IMR-90 (cell line): ENCODE results near the gene EID3. TPM values are rescaled to one million over a fixed set of nuclear protein-coding genes. Genes with fewer than 3 reads are reported as not detected.

Experiments used
- ATAC-seq: fragments of 200-7000 bp; cut with Tn5 transposase; 2 replicates; pipeline ENCODE4 v1.9.1; 2020; ENCODE audit warnings: low read depth, mild to moderate bottlenecking, moderate library complexity
- BruUV-seq: library from RNA; stranded (reverse); fragments of 400-500 nt; replicated peaks from 2 replicates; lab custom pipeline; 2021; lab: Mats Ljungman, UMichigan
- CTCF ChIA-PET: fragments of 300-600 bp; formaldehyde crosslinking; extraction: SDS; loops from one replicate; lab custom pipeline; 2021; ENCODE audit warnings: antibody characterized with exemption; lab: Yijun Ruan, JAX
- POLR2A ChIA-PET: fragments of 300-600 bp; sonication (Branson Sonifier 250); formaldehyde crosslinking; loops from one replicate; lab custom pipeline; 2022; ENCODE audit warnings: antibody characterized with exemption; ENCODE audit not compliant: unreplicated experiment; lab: Charles Lee
- DNase-seq: peaks from one replicate; pipeline ENCODE4 v3.0.0; 2013
- H2AFZ ChIP-seq: replicated peaks from 2 replicates; pipeline ENCODE3; 2013; ENCODE audit warnings: low read length, mild to moderate bottlenecking; ENCODE audit not compliant: poor library complexity
- H2AK5ac ChIP-seq: 2 replicates; pipeline ENCODE4 v1.6.1; 2013; ENCODE audit warnings: low read depth, low read length, inconsistent platforms
- H2AK9ac ChIP-seq: replicated peaks from 2 replicates; pipeline ENCODE3; 2013; ENCODE audit warnings: mild to moderate bottlenecking, low read depth, low read length, moderate library complexity; ENCODE audit not compliant: poor library complexity
- H2BK120ac ChIP-seq: 2 replicates; pipeline ENCODE4 v1.6.1; 2013; ENCODE audit warnings: low read depth, low read length, inconsistent platforms
- H2BK15ac ChIP-seq: 3 replicates; pipeline ENCODE4 v1.6.1; 2013; ENCODE audit warnings: low read depth, low read length, inconsistent platforms
- H2BK20ac ChIP-seq: 2 replicates; pipeline ENCODE4 v1.6.1; 2013; ENCODE audit warnings: low read depth, mild to moderate bottlenecking, inconsistent platforms, low read length, moderate library complexity
- H2BK5ac ChIP-seq: 2 replicates; pipeline ENCODE4 v1.6.1; 2013; ENCODE audit warnings: mild to moderate bottlenecking, low read depth, low read length, inconsistent platforms; ENCODE audit not compliant: poor library complexity, severe bottlenecking
- H3K14ac ChIP-seq: replicated peaks from 2 replicates; pipeline ENCODE4 v1.6.1; 2013; ENCODE audit warnings: low read depth, low read length, inconsistent platforms
- H3K18ac ChIP-seq: 2 replicates; pipeline ENCODE4 v1.6.1; 2013; ENCODE audit warnings: low read depth, low read length, control low read depth
- H3K23ac ChIP-seq: 2 replicates; pipeline ENCODE4 v1.6.1; 2013; ENCODE audit warnings: low read depth, low read length, inconsistent platforms
- H3K27ac ChIP-seq: 2 replicates; pipeline ENCODE4 v1.5.1; 2013; ENCODE audit warnings: mild to moderate bottlenecking, control low read depth, low read length; ENCODE audit not compliant: insufficient read depth
- H3K27me3 ChIP-seq: 2 replicates; pipeline ENCODE4 v1.6.1; 2013; ENCODE audit warnings: low read length; ENCODE audit not compliant: control insufficient read depth, insufficient read depth
- H3K36me3 ChIP-seq: 2 replicates; pipeline ENCODE4 v1.6.1; 2013; ENCODE audit warnings: low read length, mixed read lengths; ENCODE audit not compliant: control insufficient read depth, insufficient read depth
- H3K4ac ChIP-seq: 2 replicates; pipeline ENCODE4 v1.6.1; 2013; ENCODE audit warnings: low read depth, low read length, inconsistent platforms
- H3K4me1 ChIP-seq: 2 replicates; pipeline ENCODE4 v1.6.1; 2013; ENCODE audit warnings: low read length, mixed read lengths; ENCODE audit not compliant: control insufficient read depth, insufficient read depth
- H3K4me2 ChIP-seq: 2 replicates; pipeline ENCODE4 v1.6.1; 2013; ENCODE audit warnings: low read depth, mild to moderate bottlenecking, control low read depth, low read length, moderate library complexity
- H3K4me3 ChIP-seq: 2 replicates; pipeline ENCODE4 v1.5.1; 2013; ENCODE audit warnings: low read depth, mild to moderate bottlenecking, control low read depth, low read length, moderate library complexity; ENCODE audit not compliant: insufficient read depth
- H3K56ac ChIP-seq: 2 replicates; pipeline ENCODE4 v1.6.1; 2013; ENCODE audit warnings: low read length, inconsistent platforms; ENCODE audit not compliant: insufficient read depth; ENCODE audit errors: extremely low read depth
- H3K79me1 ChIP-seq, 2 experiments: 2 replicates each; pipeline ENCODE4 v1.6.1; 2013; ENCODE audit warnings: low read length in 2 of 2, inconsistent platforms in 1 of 2, low read depth in 1 of 2
- H3K9ac ChIP-seq: 2 replicates; pipeline ENCODE4 v1.6.1; 2013; ENCODE audit warnings: low read depth, low read length, control low read depth
- H3K9me1 ChIP-seq: 2 replicates; pipeline ENCODE4 v1.6.1; 2013; ENCODE audit warnings: low read length, inconsistent platforms; ENCODE audit not compliant: insufficient read depth
- H3K9me3 ChIP-seq: 2 replicates; pipeline ENCODE4 v1.6.1; 2013; ENCODE audit warnings: low read length; ENCODE audit not compliant: control insufficient read depth, insufficient read depth
- H4K20me1 ChIP-seq: 2 replicates; pipeline ENCODE4 v1.6.1; 2013; ENCODE audit warnings: low read length, inconsistent platforms; ENCODE audit not compliant: insufficient read depth
- H4K5ac ChIP-seq: 2 replicates; pipeline ENCODE4 v1.6.1; 2013; ENCODE audit warnings: mild to moderate bottlenecking, low read depth, low read length, control low read depth
- H4K8ac ChIP-seq, 2 experiments: 2 replicates each; pipeline ENCODE4 v1.6.1; 2013; ENCODE audit warnings: low read depth in 2 of 2, low read length in 2 of 2, control low read depth in 1 of 2, inconsistent platforms in 1 of 2
- H4K91ac ChIP-seq: 2 replicates; pipeline ENCODE4 v1.6.1; 2013; ENCODE audit warnings: low read depth, low read length, inconsistent platforms; ENCODE audit not compliant: insufficient read depth
- BHLHE40 ChIP-seq: fragments of 150-350 bp; IDR thresholded peaks from 2 replicates; pipeline ENCODE4 v1.6.1; 2016; ENCODE audit warnings: mild to moderate bottlenecking, low read depth, low read length
- FOS ChIP-seq: fragments of 150-350 bp; IDR thresholded peaks from 2 replicates; pipeline ENCODE4 v1.6.1; 2016; ENCODE audit warnings: low read depth, low read length
- MAZ ChIP-seq: IDR thresholded peaks from 2 replicates; pipeline ENCODE4 v1.6.1; 2012; ENCODE audit warnings: low read depth, mild to moderate bottlenecking, low read length, improper control_type of control experiment, moderate library complexity, borderline replicate concordance
- MXI1 ChIP-seq: IDR thresholded peaks from 2 replicates; pipeline ENCODE4 v1.6.1; 2012; ENCODE audit warnings: low read depth, mild to moderate bottlenecking, low read length, moderate library complexity, borderline replicate concordance
- NFE2L2 ChIP-seq: fragments of 150-350 bp; IDR thresholded peaks from 2 replicates; pipeline ENCODE4 v1.6.1; 2016; ENCODE audit warnings: low read depth, mild to moderate bottlenecking, low read length
- RCOR1 ChIP-seq: IDR thresholded peaks from 2 replicates; pipeline ENCODE4 v1.6.1; 2012; ENCODE audit warnings: mild to moderate bottlenecking, low read length, improper control_type of control experiment; ENCODE audit not compliant: insufficient replicate concordance
- RFX5 ChIP-seq: IDR thresholded peaks from 2 replicates; pipeline ENCODE4 v1.8.0; 2012; ENCODE audit warnings: low read depth, mild to moderate bottlenecking, low read length, moderate library complexity
- USF2 ChIP-seq: fragments of 150-350 bp; IDR thresholded peaks from 2 replicates; pipeline ENCODE4 v1.6.1; 2017; ENCODE audit warnings: mild to moderate bottlenecking, antibody characterized with exemption, low read length, low read depth
- WGBS, 2 experiments: methylation state at CpG; one replicate each; pipeline versions ENCODE4 v1.1.5 to v1.1.7; 2013; ENCODE audit warnings: missing lambda C conversion rate in 2 of 2; ENCODE audit not compliant: insufficient read length in 1 of 2; ENCODE audit errors: extremely low coverage in 2 of 2; 5-methylcytosine and 5-hydroxymethylcytosine counted together
- dilution Hi-C: fragments of 300-500 bp; cut with HindIII; formaldehyde crosslinking; loops from one replicate; pipeline ENCODE4 v1.14.3; 2018; ENCODE audit warnings: low sequenced_read_pairs; ENCODE audit not compliant: unreplicated experiment
- in situ Hi-C: fragments of 300-500 bp; cut with MboI; formaldehyde crosslinking; loops from 3 replicates; pipeline ENCODE4 v1.14.3; 2019; ENCODE audit warnings: low sequenced_read_pairs, inconsistent platforms, mixed read lengths
- intact Hi-C: fragments of 100-400 bp; cut with micrococcal nuclease; formaldehyde crosslinking; loops from 2 replicates; pipeline ENCODE4 v1.10.0; 2022
- polyA plus RNA-seq, 3 experiments: library from polyadenylated mRNA; depleted of rRNA; stranded (reverse); fragments of >200 nt; gene quantifications; 2 replicates each; pipeline ENCODE4 v1.2.3, GENCODE V29; 2012; ENCODE audit warnings: low replicate concordance in 1 of 3
- total RNA-seq: library from RNA; depleted of rRNA; stranded (reverse); fragments of >200 nt; gene quantifications from 2 replicates; pipeline ENCODE4 v1.2.3, GENCODE V29; 2012

The EID3 gene
- total and polyA plus RNA-seq, 2 of the 4 experiments (the other 2 are of a cell fraction), result 2.2 to 4.1 TPM

GRCh38 chr12:104351057-104351983 is 47.8 kb downstream of the EID3 start:
- no peak overlapping the region for H3K18ac ChIP-seq
- no peak overlapping the region for H3K9ac ChIP-seq
- no peak overlapping the region for H4K91ac ChIP-seq
- H2AK9ac ChIP-seq, result no peak overlapping the region
- BruUV-seq, result no TSS peak
- no peak overlapping the region for H3K4me3 ChIP-seq
- peaks cover 10% of the 10 kb centered on the region for H3K4me1 ChIP-seq
- 100% methylated on average over 1 of the region's 4 CpGs; no CpG with 5 or more reads in 1 of the 2 experiments for WGBS, 2 experiments
- DNase-seq (no peak), ATAC-seq (no peak)
- no peak overlapping the region for H3K56ac ChIP-seq
- ChIA-PET CTCF (interaction anchor here (0.6 kb wide), 2 partner anchors 54 to 171 kb away, joined by 4 read pairs; no protein-coding TSS in a partner anchor), POLR2A (interaction anchor here (0.6 kb wide), 1 partner anchor 19 kb away, joined by 4 read pairs; no protein-coding TSS in a partner anchor)
- no peak overlapping the region for H3K4ac ChIP-seq
- TF ChIP-seq RCOR1 (no peak), MXI1 (no peak), USF2 (no peak), FOS (no peak), RFX5 (no peak), BHLHE40 (no peak), NFE2L2 (no peak), MAZ (no peak)
- no peak overlapping the region for H3K23ac ChIP-seq
- no peak overlapping the region for H4K5ac ChIP-seq
- in situ Hi-C loops (no loop called here), intact Hi-C loops (no loop called here), dilution Hi-C loops (no loop called here)
- no peak overlapping the region for H3K27ac ChIP-seq
- peaks cover 35 to 69% of the 10 kb centered on the region in 2 experiments for H3K79me1 ChIP-seq
- H2AK5ac ChIP-seq, result no peak overlapping the region
- H3K27me3 ChIP-seq, result no peaks in the 10 kb centered on the region
- H2BK120ac ChIP-seq, result no peak overlapping the region
- no peak overlapping the region for H2BK20ac ChIP-seq
- H2BK15ac ChIP-seq, result no peak overlapping the region
- peaks cover 77% of the 10 kb centered on the region for H4K20me1 ChIP-seq
- no peak overlapping the region for H3K4me2 ChIP-seq
- no peak overlapping the region for H4K8ac ChIP-seq
- H2BK5ac ChIP-seq, result no peak overlapping the region
- no peak overlapping the region for H3K14ac ChIP-seq
- H3K9me3 ChIP-seq, result no peaks in the 10 kb centered on the region
- peaks cover 52% of the 10 kb centered on the region for H3K36me3 ChIP-seq
- H2AFZ ChIP-seq, result no peak overlapping the region
- peaks cover 17% of the 10 kb centered on the region for H3K9me1 ChIP-seq
